SK-N-MC (cell line): ENCODE results near the gene RREB1.

Experiments
- DNase-seq: peaks from one replicate; pipeline ENCODE4 v3.0.0-alpha.2; 2011; ENCODE audit warnings: low read depth, low spot score
- H3K27ac ChIP-seq: fragments of 200-600 bp; sonication (generic); 2 replicates; pipeline ENCODE4 v1.5.1; 2016; ENCODE audit warnings: mixed run types
- H3K36me3 ChIP-seq: fragments of 200-600 bp; sonication (generic); 2 replicates; pipeline ENCODE4 v1.6.1; 2017; ENCODE audit warnings: antibody characterized with exemption, low read length, mixed read lengths; ENCODE audit not compliant: insufficient read depth
- H3K4me3 ChIP-seq: fragments of 200-600 bp; sonication (generic); 2 replicates; pipeline ENCODE4 v1.5.1; 2016
- H3K9ac ChIP-seq: fragments of 200-600 bp; sonication (generic); 2 replicates; pipeline ENCODE4 v1.8.0; 2017; ENCODE audit warnings: mixed run types, mixed read lengths; ENCODE audit not compliant: insufficient read length
- H3K9me3 ChIP-seq: fragments of 200-600 bp; sonication (generic); 2 replicates; pipeline ENCODE4 v1.6.1; 2017; ENCODE audit warnings: low read depth, mild to moderate bottlenecking, antibody characterized with exemption, low read length, moderate library complexity, mixed read lengths
- EZH2 ChIP-seq: fragments of 200-600 bp; sonication (generic); IDR thresholded peaks from one replicate; pipeline ENCODE4 v1.6.1; 2017; ENCODE audit warnings: antibody characterized with exemption
- FOXP2 ChIP-seq: optimal IDR thresholded peaks from 2 replicates; pipeline ENCODE3; 2011; ENCODE audit warnings: mild to moderate bottlenecking, moderate library complexity; ENCODE audit not compliant: insufficient read depth; ENCODE audit errors: extremely low read length, control extremely low read depth
- POLR2AphosphoS5 ChIP-seq: IDR thresholded peaks from 2 replicates; pipeline ENCODE4 v1.6.1; 2012; ENCODE audit warnings: mild to moderate bottlenecking, low read depth, low read length, borderline replicate concordance

RREB1 gene

DNA sequence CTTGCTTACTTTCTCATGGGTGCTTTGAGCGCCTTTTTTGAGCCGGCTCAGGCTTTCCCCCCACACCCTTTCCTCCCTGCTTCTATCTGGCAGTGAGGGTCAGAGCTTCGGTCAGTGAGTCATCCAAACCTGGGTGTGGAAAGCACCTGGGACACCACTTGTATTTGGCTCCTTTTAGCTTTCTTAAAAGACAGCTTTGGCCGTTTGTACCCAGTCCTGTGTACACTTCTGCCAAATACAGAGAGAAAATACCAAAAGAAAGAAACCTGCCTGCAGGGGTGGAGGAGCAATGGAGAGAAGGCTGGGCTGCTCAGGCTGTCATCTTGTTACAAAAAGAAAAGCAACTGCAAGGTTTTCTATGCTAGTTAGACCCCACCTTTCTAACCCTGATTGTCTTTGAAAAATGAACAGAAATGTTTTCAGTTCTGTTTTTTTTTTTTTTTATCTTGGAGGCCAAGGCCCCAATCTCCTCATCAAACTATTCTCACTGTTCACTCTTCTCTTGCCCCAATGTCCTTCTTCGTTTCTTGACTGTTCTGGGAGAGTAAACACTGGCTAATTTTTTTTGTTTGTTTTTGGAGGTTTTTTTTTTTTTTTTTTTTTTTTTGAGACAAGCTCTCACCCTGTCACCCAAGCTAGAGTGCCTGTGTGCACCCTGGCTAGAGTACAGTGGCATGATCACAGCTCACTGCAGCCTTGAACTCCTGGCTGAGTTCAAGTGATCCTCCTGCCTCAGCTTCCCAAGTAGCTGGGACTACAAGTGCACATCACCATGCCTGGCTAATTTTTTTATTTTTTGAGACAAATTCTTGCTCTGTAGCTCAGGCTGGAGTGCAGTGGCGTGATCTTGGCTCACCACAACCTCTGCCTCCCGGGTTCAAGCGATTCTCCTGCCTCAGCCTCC is 128.8 kb downstream of the RREB1 start:
- Histone ChIP-seq H3K36me3 (peaks cover 47% of the 10 kb centered on the region), H3K4me3 (no peak overlapping the region), H3K9me3 (no peaks in the 10 kb centered on the region), H3K27ac (peak overlapping the region; percentile 53), H3K9ac (no peak overlapping the region)
- TF ChIP-seq FOXP2, result no peak
- no peak for TF ChIP-seq POLR2AphosphoS5
- no peak for TF ChIP-seq EZH2
- no peak for DNase-seq

- no peak for DNase-seq
- TF ChIP-seq FOXP2 (no peak), EZH2 (no peak), POLR2AphosphoS5 (no peak)
- H3K4me3 ChIP-seq, result no peak overlapping the region
- H3K36me3 ChIP-seq, result peaks cover 38% of the 10 kb centered on the region
- peak overlapping the region; percentile 53 for H3K27ac ChIP-seq
- H3K9me3 ChIP-seq, result no peaks in the 10 kb centered on the region
- no peak overlapping the region for H3K9ac ChIP-seq
Observed at GRCh38 chr6:7237653-7238188, 130.0 kb downstream of the RREB1 start.

DNA sequence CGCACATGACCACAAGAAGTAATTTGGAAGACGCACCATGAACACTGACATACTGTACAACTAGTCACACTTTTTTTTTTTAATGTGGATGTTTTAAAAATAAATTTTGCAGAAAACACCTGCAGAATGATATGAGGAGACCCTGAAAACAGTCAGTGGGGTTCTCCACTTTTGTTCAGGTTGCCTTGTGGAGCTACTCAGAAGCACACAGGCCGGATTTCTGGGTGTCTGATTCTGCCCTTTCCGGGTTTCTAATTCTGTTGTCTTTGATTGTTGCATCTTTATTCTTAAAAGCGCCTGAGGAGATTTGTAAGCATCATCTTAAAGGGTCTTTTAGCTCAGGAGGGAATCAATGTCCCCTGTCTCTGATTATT is 130.8 kb downstream of the RREB1 start:
- TF ChIP-seq POLR2AphosphoS5 (no peak; the same call in 1 of the 2 replicates), FOXP2 (no peak), EZH2 (no peak)
- Histone ChIP-seq H3K9ac (no peak overlapping the region), H3K9me3 (no peaks in the 10 kb centered on the region), H3K4me3 (no peak overlapping the region), H3K27ac (peak overlapping the region; percentile 96; the same call in 1 of the 2 replicates), H3K36me3 (peaks cover 32% of the 10 kb centered on the region)
- no peak for DNase-seq

DNA sequence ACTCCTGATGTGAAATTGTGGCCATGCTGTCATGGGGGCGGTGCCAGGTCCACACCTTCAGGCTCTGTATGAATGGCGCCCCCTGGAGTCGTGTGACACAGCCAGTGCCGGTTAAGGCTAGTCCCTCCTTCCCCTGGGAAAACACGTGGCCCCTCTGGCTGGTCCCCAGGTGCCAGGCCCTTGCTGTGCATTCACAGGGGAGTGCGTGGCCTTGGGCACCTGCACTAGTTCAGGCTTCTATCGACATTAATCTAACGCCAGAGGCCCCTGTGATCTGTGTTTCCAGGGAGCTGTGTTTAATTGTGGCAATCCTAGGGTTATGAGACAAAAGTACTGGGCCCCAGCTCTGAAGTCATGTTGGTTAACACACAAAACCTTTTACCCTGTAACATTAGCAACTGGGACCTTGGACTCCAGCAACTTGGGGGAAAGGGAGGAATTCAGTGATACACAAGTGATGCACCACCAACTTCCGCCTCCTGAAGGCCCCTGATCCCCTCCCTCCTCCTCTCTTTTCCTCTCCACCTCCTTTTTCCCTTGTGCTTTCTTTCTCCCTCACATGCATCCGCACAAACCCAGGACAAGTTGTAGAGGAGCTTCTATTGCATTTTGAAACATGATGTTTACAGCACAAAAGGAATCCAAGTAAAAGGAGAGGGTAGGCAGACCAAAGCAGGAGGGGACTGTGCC is 131.3 kb downstream of the RREB1 start:
- TF ChIP-seq FOXP2, result no peak
- TF ChIP-seq POLR2AphosphoS5, result no peak
- TF ChIP-seq EZH2, result no peak
- H3K4me3 ChIP-seq, result no peak overlapping the region
- no peak overlapping the region for H3K9ac ChIP-seq
- H3K9me3 ChIP-seq, result no peaks in the 10 kb centered on the region
- H3K27ac ChIP-seq, result peak overlapping the region; percentile 96
- DNase-seq, result no peak
- H3K36me3 ChIP-seq, result peaks cover 27% of the 10 kb centered on the region

- Histone ChIP-seq H3K27ac (peak overlapping the region; percentile 96), H3K9me3 (no peaks in the 10 kb centered on the region), H3K9ac (no peak overlapping the region), H3K4me3 (no peak overlapping the region), H3K36me3 (peaks cover 27% of the 10 kb centered on the region)
- no peak for TF ChIP-seq EZH2
- TF ChIP-seq FOXP2, result no peak
- no peak for TF ChIP-seq POLR2AphosphoS5
- DNase-seq, result no peak
Observed at GRCh38 chr6:7239590-7239948, 131.8 kb downstream of the RREB1 start.

- peak overlapping the region; percentile 96 for H3K27ac ChIP-seq
- H3K4me3 ChIP-seq, result no peak overlapping the region
- no peak for DNase-seq
- TF ChIP-seq EZH2 (no peak), POLR2AphosphoS5 (no peak), FOXP2 (no peak)
- peaks cover 27% of the 10 kb centered on the region for H3K36me3 ChIP-seq
- H3K9me3 ChIP-seq, result no peaks in the 10 kb centered on the region
- no peak overlapping the region for H3K9ac ChIP-seq
Observed at GRCh38 chr6:7240351-7240750, 132.6 kb downstream of the RREB1 start.

DNA sequence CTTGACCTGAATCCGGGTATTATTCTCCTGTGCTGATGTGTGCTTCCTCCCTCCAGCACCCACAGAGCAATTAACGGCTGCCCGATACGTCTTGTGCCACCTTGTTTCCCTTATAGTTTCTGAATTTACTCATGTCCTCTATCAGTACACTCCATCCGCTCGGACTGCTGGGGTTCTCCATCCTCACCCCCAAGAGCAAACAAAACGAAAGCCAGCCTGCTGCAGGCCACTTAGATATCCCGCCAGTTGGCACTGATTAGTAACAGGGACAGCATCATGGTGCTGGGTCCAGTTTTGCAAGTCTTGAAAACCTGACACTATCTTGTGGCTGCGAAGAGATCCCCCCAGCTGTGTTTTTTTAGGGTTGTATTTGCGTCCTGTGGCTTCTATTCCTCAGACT is 133.4 kb downstream of the RREB1 start:
- no peak overlapping the region for H3K9ac ChIP-seq
- H3K4me3 ChIP-seq, result no peak overlapping the region
- H3K9me3 ChIP-seq, result no peaks in the 10 kb centered on the region
- no peak for DNase-seq
- peaks cover 33% of the 10 kb centered on the region for H3K36me3 ChIP-seq
- TF ChIP-seq EZH2 (no peak), FOXP2 (no peak), POLR2AphosphoS5 (no peak)
- peak overlapping the region; percentile 96 for H3K27ac ChIP-seq

DNA sequence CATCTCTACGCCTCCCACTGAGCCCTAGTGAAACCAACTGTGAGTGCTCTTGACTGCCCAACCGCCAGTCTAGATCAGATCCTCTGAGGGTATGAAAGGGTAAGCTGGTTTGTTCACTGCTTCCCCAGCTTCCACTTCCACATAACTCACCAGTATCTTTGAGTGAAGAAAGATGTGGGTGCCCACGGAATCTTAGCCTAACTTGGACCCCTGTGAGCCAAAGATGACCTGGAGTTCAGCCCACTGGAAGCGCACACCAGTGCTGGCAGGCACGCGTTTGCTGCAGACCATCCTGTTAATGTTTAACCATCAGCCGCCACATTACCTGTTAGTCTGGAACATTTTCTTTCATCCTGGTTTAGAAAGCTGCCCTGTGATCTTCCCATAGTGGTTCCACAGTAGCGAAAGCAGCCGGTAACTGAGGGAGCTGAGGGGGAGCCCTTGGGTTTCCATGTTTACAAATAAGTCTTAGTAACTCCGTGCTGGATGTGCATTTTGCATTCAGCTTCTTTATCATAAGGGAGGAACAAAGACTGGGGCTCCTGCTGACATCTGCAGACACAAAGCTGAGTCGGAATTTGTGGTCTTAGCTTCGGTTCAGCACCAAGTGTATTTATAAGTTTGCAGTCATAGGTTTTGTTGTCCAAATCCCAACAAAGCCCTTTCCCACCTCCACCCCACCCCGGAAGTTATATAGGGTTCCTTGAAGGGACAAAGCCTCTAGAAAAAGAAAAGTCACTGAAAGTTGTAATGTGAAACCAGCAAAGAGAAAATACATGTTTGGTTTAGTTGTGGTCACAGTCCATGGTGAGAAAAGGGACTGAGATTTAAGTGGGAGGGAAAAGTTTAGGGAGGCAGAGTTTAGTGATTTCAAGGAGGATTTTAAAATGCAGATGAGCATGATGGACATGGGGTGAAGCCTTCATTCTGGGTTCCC is 134.2 kb downstream of the RREB1 start:
- DNase-seq, result no peak
- TF ChIP-seq FOXP2 (no peak), EZH2 (no peak), POLR2AphosphoS5 (no peak)
- Histone ChIP-seq H3K36me3 (peaks cover 39% of the 10 kb centered on the region), H3K9me3 (no peaks in the 10 kb centered on the region), H3K9ac (peak overlapping the region; percentile 54), H3K27ac (peak overlapping the region; percentile 96), H3K4me3 (peak overlapping the region; percentile 57)
